NCI-H146 (cell line): Measurements from ENCODE around the gene MTMR1.

Experiments used
- DNase-seq: peaks from one replicate; lab custom pipeline; 2025; lab: John Stamatoyannopoulos, UW

MTMR1 gene

GRCh38 chrX:150692831-150693724, at the start of gene MTMR1:
Gene MTMR1, plus strand, starts transcription at chrX:150693396. Its CDS starts 135 bp downstream, at chrX:150693531.
- peak; percentile 66 for DNase-seq

GRCh38 chrX:150643958-150644357, 49.2 kb upstream of the MTMR1 start:
- no peak for DNase-seq

DNA sequence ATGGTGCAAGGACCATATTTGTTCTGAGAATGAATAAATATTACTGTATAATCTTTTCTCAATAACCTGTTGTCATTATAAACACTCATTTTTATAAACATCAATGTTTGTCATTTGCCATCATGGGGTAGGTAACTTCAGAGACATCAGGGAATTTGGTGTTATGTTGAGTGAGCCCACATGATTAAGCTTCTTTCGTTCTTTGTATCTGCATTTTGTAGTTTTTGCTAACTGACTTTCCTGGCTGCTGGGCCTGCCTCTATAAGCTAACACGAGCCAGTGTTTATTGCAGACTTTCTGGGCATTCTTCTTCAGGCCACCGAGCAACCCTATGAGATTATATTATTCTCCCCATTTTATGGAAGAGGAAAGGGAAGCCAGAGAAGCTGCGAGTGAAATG, 48.8 kb upstream of the MTMR1 start:
- DNase-seq, result no peak

DNA sequence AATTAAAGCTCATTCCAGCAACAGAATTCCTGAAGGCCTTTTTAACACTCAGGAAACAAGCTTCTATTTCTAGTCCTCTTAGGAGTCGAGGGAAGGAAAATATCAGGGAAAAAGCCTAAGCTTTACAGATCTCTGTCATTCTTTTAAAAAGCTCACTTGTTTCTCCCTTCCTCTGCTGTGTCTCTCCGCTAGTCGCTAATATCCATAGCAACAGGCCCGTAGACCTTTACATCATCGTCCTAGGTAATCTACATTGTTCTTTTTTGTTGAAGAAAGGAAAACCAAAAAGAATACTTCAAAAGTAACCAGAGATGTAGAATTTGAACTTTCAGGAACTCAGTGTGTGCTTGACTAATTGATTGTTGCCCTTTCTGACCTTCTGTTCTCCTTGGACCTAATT, 45.9 kb upstream of the MTMR1 start:
- no peak for DNase-seq

DNA sequence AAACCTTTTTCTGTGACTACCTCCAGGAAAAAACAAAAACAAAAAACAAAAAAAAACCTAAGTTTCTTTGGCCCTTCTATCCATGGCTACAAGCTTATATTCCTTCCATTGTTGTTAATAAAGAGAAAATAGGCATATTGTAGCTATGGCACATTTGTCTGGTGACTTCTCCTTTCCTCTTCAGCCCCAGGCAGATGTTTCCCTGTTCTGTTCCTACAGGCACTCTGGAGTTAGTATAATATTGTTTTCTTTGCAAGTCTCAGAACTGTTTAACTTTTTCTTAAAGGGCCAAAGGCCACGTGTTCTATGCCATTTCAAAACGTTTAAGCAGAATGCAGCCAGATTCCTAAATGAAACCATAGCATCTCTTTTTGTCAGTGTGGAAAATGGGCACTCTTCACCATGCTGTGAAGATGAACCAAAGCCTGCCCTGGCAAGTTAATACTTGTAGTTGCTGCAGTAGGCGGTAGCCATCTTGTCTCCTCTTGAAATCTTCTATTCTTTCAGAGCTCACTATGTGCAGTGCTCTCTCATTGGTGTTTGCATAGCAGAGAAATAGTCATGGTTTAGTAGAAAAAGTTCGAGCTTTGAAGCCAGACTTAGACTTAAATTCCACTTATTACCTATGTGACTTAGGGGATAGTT, 44.8 kb upstream of the MTMR1 start:
- DNase-seq, result no peak

DNA sequence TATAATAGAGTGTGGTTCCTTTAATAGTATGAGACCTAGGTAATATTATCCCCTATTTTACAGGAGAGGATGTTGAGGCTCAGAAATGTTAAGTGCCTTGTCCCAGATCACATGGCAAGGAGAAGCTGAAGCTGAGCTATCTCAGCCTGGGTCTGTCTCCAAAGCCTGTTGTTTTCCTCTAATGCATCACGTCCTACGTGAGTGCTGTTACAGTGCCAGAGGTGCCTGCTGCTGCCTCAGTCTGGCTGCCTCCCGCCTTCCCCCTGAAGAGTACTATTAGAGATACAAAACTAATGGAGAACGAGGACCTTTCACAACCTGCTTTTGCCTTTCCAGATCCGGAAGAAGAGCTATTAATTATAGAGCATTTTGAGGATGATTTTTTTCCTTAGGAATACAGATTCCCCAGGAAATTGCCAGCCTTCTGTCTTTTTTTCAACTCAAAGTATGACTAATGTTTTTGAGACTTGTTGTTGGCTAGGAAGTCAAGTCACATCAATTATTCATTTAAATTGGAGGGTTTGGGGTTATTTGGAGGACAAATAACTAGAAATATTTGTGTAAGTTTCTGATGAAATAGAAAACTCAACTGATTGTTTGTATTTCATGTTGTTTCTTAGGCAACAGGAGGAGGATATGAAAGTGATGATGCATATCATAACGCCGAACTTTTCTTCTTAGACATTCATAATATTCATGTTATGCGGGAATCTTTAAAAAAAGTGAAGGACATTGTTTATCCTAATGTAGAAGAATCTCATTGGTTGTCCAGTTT, 43.9 kb upstream of the MTMR1 start:
- DNase-seq, result no peak

- no peak for DNase-seq
Measured at GRCh38 chrX:150651906-150652305, 41.3 kb upstream of the MTMR1 start.

DNA sequence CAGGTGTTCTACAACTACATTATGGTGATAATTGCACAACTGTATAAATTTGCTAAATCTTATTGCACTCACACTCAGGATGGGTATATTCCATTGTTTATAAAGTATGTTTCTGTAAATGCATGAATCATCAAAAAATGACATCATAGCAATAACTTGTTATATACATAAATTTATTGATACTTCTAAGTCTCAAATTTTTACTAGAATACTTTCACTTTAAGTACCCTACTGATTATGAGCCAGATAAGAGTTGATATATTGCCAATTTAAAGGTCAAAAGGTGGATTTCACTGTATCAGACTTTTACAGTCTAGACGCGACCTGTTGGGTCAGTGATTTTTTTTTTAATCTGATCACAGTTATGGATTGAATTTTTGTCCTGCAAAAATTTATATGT, 37.4 kb upstream of the MTMR1 start:
- DNase-seq, result no peak

DNA sequence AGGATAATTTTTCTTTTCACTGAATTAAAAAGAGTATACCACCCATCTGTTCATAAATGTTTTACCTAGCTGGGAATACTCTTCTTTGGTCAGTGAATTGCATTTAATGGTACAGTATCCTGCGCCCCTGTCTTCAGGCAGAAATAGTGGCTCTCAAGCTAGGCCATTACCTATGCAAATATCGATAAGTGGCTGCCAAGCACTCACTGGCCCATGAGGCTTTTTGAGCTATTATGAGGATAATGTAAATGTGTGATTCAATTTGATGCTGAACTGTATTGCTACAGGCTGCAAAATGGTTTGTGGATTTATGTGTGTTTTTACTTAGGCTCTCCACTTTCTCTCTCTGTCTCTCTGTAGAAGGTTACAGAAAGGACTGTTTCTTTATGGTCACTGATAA, 30.1 kb upstream of the MTMR1 start:
- peak; percentile 2 for DNase-seq

DNA sequence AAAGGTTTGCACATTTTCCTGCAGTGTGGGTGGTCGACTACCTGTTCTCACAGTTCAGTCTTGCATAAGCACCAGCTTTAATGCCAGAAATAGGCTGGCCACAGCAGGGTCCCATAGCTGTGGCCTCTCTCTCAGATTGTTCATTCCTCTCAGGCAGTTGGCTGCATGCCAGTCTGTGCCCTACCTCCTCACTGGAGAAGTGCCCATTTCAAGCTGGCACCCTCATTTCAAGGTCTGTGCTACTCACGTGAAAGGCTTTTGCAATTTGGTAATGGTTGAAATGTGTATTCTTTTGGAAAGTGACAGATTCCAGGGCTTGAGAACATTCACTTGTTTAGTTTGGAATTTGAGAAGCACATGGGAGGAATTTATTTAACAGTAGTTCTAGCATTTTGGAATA, 28.9 kb upstream of the MTMR1 start:
- DNase-seq, result peak; percentile 30

- no peak for DNase-seq
Measured at GRCh38 chrX:150676221-150676620, 17.0 kb upstream of the MTMR1 start.

GRCh38 chrX:150680974-150681373, 12.2 kb upstream of the MTMR1 start:
- DNase-seq, result peak; percentile 15

GRCh38 chrX:150683112-150683511, 10.1 kb upstream of the MTMR1 start:
- no peak for DNase-seq

GRCh38 chrX:150683536-150684146, 9.6 kb upstream of the MTMR1 start:
- DNase-seq, result peak; percentile 52

GRCh38 chrX:150688911-150689451, 4.2 kb upstream of the MTMR1 start:
- DNase-seq, result no peak

GRCh38 chrX:150690126-150690525, 3.1 kb upstream of the MTMR1 start:
- no peak for DNase-seq

DNA sequence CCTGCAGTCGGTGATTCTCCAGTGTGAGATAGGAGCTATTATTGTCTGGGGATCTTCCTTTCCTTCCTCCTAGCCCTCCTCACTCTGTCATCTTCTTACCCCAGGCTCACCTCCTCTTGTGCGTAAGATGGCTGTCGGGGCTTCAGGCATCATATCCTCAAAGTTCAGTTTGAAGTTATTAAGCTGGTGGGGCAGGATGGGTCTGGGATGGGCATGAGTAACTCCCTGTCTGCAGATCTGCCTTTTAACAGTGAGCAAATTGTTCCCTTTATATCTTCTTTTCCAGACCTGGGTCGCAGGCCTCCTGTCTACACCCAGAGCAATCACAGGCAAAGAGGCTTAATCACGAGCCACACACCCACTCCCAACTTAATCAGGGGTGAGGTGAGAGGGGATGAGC, 900 bp upstream of the MTMR1 start:
- DNase-seq, result no peak

DNA sequence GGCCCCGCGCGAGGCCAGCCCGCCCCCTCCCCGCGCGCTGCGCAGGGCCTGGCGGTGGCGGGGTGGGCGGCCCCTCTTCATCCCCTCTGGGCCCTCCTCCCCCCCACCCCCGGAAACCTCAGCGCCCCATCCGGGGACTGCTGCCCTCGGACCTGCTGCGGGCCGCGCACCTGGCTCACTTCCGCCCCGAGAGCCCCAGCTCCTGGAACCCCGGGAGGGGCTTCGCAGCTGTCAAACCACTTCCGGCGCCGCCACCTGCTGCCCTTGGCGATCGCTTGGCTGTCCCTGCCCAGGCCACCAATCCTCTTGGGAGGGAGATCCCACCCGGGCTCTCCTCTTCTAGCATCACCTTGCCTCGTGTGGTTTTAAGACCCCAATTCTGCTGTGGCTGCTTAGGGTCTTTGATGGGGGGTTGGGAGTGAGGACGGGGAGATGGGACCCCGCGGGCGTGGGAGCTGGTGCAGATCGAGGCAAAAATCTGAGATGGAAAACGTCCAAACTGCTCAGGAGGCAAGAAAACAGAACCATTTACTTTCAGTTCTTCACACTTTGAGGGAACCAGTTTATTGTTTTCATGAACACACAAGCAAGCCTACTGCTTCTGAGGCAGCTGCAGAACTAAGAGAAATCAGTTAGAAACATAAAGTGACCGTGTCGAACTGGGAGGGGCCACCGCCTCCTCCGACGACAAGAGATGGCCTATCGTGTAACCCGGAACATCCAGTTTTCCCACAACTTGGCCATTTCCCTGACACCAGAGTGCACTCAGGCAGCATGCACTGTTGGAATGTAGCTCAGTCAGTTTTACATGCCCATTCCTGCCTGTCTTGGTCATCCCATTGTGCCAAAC, 754 bp downstream of the MTMR1 start:
- DNase-seq, result peak; percentile 89

- no peak for DNase-seq
Measured at GRCh38 chrX:150694738-150695410, 1.7 kb downstream of the MTMR1 start.

DNA sequence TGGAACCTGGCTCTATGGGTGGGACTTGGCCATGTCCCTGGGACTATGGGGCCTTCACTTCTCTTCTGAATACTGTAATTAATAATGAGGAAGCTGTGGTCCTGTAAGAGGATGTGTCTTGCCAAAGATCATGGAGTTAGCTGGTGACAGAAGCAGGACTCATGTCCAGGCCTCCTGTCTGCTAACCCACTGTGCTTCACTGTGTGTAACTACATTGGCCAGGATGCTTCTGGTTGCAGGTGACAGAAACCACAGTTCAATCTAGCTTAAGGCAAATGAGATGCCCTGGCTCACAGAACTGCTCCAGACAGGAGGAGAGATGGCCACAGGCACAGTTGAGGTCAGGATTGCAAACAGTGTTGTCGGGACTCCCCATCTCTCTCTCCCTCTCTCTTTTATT, 3.1 kb downstream of the MTMR1 start:
- DNase-seq, result no peak
